PFSK-1 (cell line): Measurements from ENCODE around the gene MSRB1.

Source experiments
- FOXP2 ChIP-seq: optimal IDR thresholded peaks from 2 replicates; pipeline ENCODE3; 2011; ENCODE audit warnings: borderline replicate concordance, control low read depth, inconsistent platforms; ENCODE audit not compliant: insufficient read depth; ENCODE audit errors: extremely low read length, extremely low read depth
- POLR2AphosphoS5 ChIP-seq: IDR thresholded peaks from 2 replicates; pipeline ENCODE4 v1.6.1; 2012; ENCODE audit warnings: low read depth, mild to moderate bottlenecking, control low read depth, low read length, moderate library complexity
- REST ChIP-seq, 2 experiments: IDR thresholded peaks; 2 replicates each; pipeline versions ENCODE4 v1.6.1 to v1.8.0; 2011 to 2012; ENCODE audit warnings: low read depth in 2 of 2, low read length in 2 of 2, control low read depth in 1 of 2, inconsistent platforms in 1 of 2, mild to moderate bottlenecking in 1 of 2, moderate library complexity in 1 of 2; ENCODE audit not compliant: insufficient read depth in 1 of 2
- SIN3A ChIP-seq: IDR thresholded peaks from 2 replicates; pipeline ENCODE4 v1.6.1; 2012; ENCODE audit warnings: mild to moderate bottlenecking, low read length, moderate library complexity, borderline replicate concordance; ENCODE audit not compliant: insufficient read depth
- TAF1 ChIP-seq: IDR thresholded peaks from 2 replicates; pipeline ENCODE4 v1.6.1; 2012; ENCODE audit warnings: low read length, control low read depth, borderline replicate concordance; ENCODE audit not compliant: insufficient read depth

Gene MSRB1

GRCh38 chr16:1941162-1942046 is 1.6 kb downstream of the MSRB1 start:
- TF ChIP-seq FOXP2 (no peak), POLR2AphosphoS5 (no peak), TAF1 (no peak), REST (IDR thresholded peaks at IDR 0.05; ENCODE audit: insufficient read depth in 1 of 2, low read depth in 2 of 2, low read length in 2 of 2) (no peak), SIN3A (no peak)

- TF ChIP-seq SIN3A (no peak), FOXP2 (no peak)
These were observed 2.5 kb downstream of the MSRB1 start for GRCh38 chr16:1940273-1941161.

- TF ChIP-seq FOXP2 = no peak
- no peak for TF ChIP-seq POLR2AphosphoS5
- TF ChIP-seq SIN3A = no peak
- no peak for TF ChIP-seq REST (IDR thresholded peaks at IDR 0.05; ENCODE audit: insufficient read depth in 1 of 2, low read depth in 2 of 2, low read length in 2 of 2)
- no peak for TF ChIP-seq TAF1
These were observed 4.1 kb downstream of the MSRB1 start for GRCh38 chr16:1938910-1939309.

GRCh38 chr16:1938316-1938715 is 4.7 kb downstream of the MSRB1 start:
- TF ChIP-seq FOXP2 = no peak
- TF ChIP-seq POLR2AphosphoS5 = no peak
- TF ChIP-seq TAF1 = no peak
- no peak for TF ChIP-seq REST (IDR thresholded peaks at IDR 0.05; ENCODE audit: insufficient read depth in 1 of 2, low read depth in 2 of 2, low read length in 2 of 2)
- no peak for TF ChIP-seq SIN3A

GRCh38 chr16:1936945-1937479 is 6.0 kb downstream of the MSRB1 start:
- no peak for TF ChIP-seq TAF1
- TF ChIP-seq SIN3A = no peak
- no peak for TF ChIP-seq POLR2AphosphoS5
